Activated CD4-positive, alpha-beta memory T cell treated with anti-CD3 and anti-CD28 coated beads for 36 hours (primary cell): ENCODE data around the gene TEDC1. TPM values are rescaled to one million over a fixed set of nuclear protein-coding genes. Genes with fewer than 3 reads are reported as not detected.
A peak's percentile ranks its signal among the peaks of the same experiment; 100 is the strongest.

Experiments used
- CTCF ChIA-PET: fragments of 350-600 bp; sonication (Branson Sonifier 250); formaldehyde crosslinking; loops from one replicate; lab custom pipeline; 2021; ENCODE audit warnings: antibody characterized with exemption, inconsistent platforms; lab: Charles Lee
- POLR2A ChIA-PET: fragments of 350-600 bp; sonication (Branson Sonifier 250); formaldehyde crosslinking; loops from one replicate; lab custom pipeline; 2021; ENCODE audit warnings: antibody characterized with exemption; lab: Charles Lee
- DNase-seq: peaks from one replicate; pipeline ENCODE4 v3.0.0-alpha.2; 2020
- H3K27ac Mint-ChIP-seq: one replicate; pipeline ENCODE4 v1.8.0; 2021; ENCODE audit warnings: mixed read lengths
- H3K27me3 Mint-ChIP-seq: one replicate; pipeline ENCODE4 v1.8.0; 2021; ENCODE audit warnings: mixed read lengths
- H3K36me3 Mint-ChIP-seq: one replicate; pipeline ENCODE4 v1.8.0; 2021; ENCODE audit warnings: mixed read lengths
- H3K4me1 Mint-ChIP-seq: one replicate; pipeline ENCODE4 v1.8.0; 2021; ENCODE audit warnings: low read depth, mixed read lengths
- H3K4me3 Mint-ChIP-seq: one replicate; pipeline ENCODE4 v1.8.0; 2021; ENCODE audit warnings: mild to moderate bottlenecking, mixed read lengths
- H3K9me3 Mint-ChIP-seq: one replicate; pipeline ENCODE4 v1.8.0; 2021; ENCODE audit warnings: mixed read lengths
- intact Hi-C: fragments of 100-400 bp; cut with micrococcal nuclease; formaldehyde crosslinking; loops from one replicate; pipeline ENCODE4 v1.15.1; 2023
- total RNA-seq, 2 experiments: library from RNA; stranded (reverse); gene quantifications; one replicate each; pipeline ENCODE4 v1.2.3, GENCODE V29; 2021

TEDC1 gene
- total RNA-seq, 2 experiments from 2014 or later = 40.2 to 44.8 TPM

- Mint-ChIP-seq H3K27ac (no peak overlapping the region), H3K36me3 (no peaks in the 10 kb centered on the region), H3K9me3 (no peaks in the 10 kb centered on the region), H3K4me1 (no peaks in the 10 kb centered on the region), H3K27me3 (peaks cover 6% of the 10 kb centered on the region), H3K4me3 (no peak overlapping the region)
- ChIA-PET CTCF (no interaction called here), POLR2A (no interaction called here)
- intact Hi-C loops = no loop called here
- DNase-seq = no peak
Measured at GRCh38 chr14:105503296-105503640, 12.2 kb downstream of the TEDC1 start.

- POLR2A ChIA-PET = no interaction called here
- Mint-ChIP-seq H3K4me1 (no peaks in the 10 kb centered on the region), H3K9me3 (no peaks in the 10 kb centered on the region), H3K27ac (no peak overlapping the region), H3K4me3 (no peak overlapping the region), H3K36me3 (no peaks in the 10 kb centered on the region), H3K27me3 (peaks cover 11% of the 10 kb centered on the region)
- intact Hi-C loops = no loop called here
- DNase-seq = no peak
- CTCF ChIA-PET = no interaction called here
Measured at GRCh38 chr14:105503935-105504692, 13.1 kb downstream of the TEDC1 start.

- no peak overlapping the region for H3K27ac Mint-ChIP-seq
- no peaks in the 10 kb centered on the region for H3K9me3 Mint-ChIP-seq
- peaks cover 11% of the 10 kb centered on the region for H3K27me3 Mint-ChIP-seq
- DNase-seq = no peak
- no peak overlapping the region for H3K4me3 Mint-ChIP-seq
- intact Hi-C loops = no loop called here
- CTCF ChIA-PET = no interaction called here
- H3K36me3 Mint-ChIP-seq = no peaks in the 10 kb centered on the region
- no peaks in the 10 kb centered on the region for H3K4me1 Mint-ChIP-seq
- POLR2A ChIA-PET = no interaction called here
Measured at GRCh38 chr14:105505101-105505500, 14.1 kb downstream of the TEDC1 start.

GRCh38 chr14:105507247-105507646 is 16.2 kb downstream of the TEDC1 start:
- Mint-ChIP-seq H3K36me3 (no peaks in the 10 kb centered on the region), H3K4me3 (no peak overlapping the region), H3K27ac (no peak overlapping the region), H3K27me3 (peaks cover 22% of the 10 kb centered on the region), H3K4me1 (no peaks in the 10 kb centered on the region), H3K9me3 (no peaks in the 10 kb centered on the region)
- CTCF ChIA-PET = interaction anchor here (0.6 to 1.5 kb wide), 5 partner anchors 17 to 309 kb away, joined by 3 to 6 read pairs (median 3); no protein-coding TSS in a partner anchor
- DNase-seq = no peak
- intact Hi-C loops = no loop called here
- POLR2A ChIA-PET = interaction anchor here (0.6 to 0.8 kb wide), 3 partner anchors 15 to 107 kb away, joined by 3 to 4 read pairs (median 4); no protein-coding TSS in a partner anchor

DNA sequence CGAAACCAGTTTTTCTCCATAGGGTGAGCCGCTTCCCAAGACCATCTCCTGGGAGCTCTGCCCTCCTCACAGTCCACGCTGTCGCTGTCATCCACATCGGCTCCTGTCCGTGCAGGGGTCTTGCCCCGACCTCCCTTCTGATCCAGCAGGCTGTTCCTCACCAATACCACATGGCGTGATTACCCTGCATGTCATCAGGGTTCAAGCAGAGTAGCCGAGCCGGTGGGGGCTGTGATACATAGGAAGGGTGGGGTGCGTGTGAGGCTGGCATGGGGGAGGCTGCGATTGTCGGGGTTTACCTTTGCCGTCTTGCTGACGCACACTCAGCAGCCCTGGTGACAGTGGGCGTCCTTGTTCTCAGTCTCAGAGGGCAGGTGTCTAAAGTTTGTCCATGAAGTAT is 17.0 kb downstream of the TEDC1 start:
- ChIA-PET CTCF (interaction anchor here (0.7 to 1.0 kb wide), 3 partner anchors 18 to 29 kb away, joined by 3 to 6 read pairs (median 3); no protein-coding TSS in a partner anchor), POLR2A (no interaction called here)
- Mint-ChIP-seq H3K4me1 (no peaks in the 10 kb centered on the region), H3K27me3 (peaks cover 25% of the 10 kb centered on the region), H3K9me3 (no peaks in the 10 kb centered on the region), H3K36me3 (no peaks in the 10 kb centered on the region), H3K27ac (no peak overlapping the region), H3K4me3 (no peak overlapping the region)
- no peak for DNase-seq
- intact Hi-C loops = no loop called here

GRCh38 chr14:105508601-105509000 is 17.6 kb downstream of the TEDC1 start:
- Mint-ChIP-seq H3K4me3 (no peak overlapping the region), H3K27me3 (peaks cover 25% of the 10 kb centered on the region), H3K9me3 (no peaks in the 10 kb centered on the region), H3K4me1 (no peaks in the 10 kb centered on the region), H3K27ac (no peak overlapping the region), H3K36me3 (no peaks in the 10 kb centered on the region)
- DNase-seq = no peak
- ChIA-PET CTCF (no interaction called here), POLR2A (no interaction called here)
- intact Hi-C loops = no loop called here

DNA sequence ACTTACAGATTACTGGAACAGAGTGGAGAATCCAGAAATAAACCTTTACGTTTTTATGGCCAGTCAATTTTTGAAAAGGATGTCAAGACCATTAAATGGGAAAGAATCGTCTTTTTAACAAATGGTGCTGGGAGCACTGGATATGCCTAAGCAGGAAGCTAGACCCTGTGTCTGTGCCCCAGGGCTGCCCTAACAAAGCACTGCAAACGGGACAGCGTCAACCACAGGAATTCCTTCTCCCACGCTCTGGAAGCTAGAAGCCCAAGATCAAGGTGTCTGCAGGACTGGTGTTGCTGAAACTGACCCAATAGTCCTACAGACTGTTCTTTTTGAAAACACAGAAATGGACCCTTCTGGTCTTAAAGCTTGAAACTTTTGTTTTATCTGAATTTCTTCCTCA is 26.1 kb downstream of the TEDC1 start:
- Mint-ChIP-seq H3K4me3 (no peak overlapping the region), H3K27me3 (peaks cover 33% of the 10 kb centered on the region), H3K9me3 (no peaks in the 10 kb centered on the region), H3K27ac (no peak overlapping the region), H3K4me1 (no peaks in the 10 kb centered on the region), H3K36me3 (peaks cover 2% of the 10 kb centered on the region)
- intact Hi-C loops = no loop called here
- POLR2A ChIA-PET = no interaction called here
- CTCF ChIA-PET = interaction anchor here (1.2 to 1.3 kb wide), 2 partner anchors 36 to 147 kb away, joined by 3 to 4 read pairs; no protein-coding TSS in a partner anchor
- DNase-seq = no peak

DNA sequence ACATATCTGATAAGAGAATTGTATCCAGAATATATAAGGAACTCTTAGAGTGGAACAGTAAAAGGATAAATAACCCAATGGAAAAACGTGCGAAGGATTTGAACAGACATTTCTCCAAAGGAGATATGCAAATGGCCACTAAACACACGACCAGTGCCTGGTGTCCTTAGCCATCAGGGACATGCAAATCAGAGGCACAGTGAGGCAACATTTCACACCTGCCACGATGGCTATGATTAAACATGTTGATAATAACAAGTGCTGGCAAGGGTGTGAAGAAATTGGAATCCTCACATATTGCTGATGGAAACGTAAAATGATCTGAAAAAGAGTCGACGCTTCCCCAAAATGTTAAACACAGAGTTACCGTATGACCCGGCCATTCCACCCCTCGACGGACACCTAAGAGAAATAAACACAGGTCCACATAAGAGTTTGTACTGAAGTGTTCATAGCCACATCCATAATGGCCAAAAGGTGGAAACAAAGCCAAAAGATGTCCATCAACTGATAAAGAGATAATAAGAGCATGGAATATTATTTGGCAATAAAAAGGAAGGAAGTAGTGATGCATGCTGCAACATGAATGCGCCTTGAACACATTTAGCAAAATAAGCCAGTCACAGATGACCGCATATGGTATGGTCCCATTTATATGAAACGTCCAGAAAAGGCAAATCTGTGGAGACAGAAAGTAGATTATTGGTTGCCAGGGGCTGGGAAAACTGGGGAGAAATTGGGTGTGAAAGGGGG is 29.1 kb downstream of the TEDC1 start:
- Mint-ChIP-seq H3K9me3 (no peaks in the 10 kb centered on the region), H3K4me1 (no peaks in the 10 kb centered on the region), H3K27me3 (peaks cover 26% of the 10 kb centered on the region), H3K27ac (no peak overlapping the region), H3K4me3 (no peak overlapping the region), H3K36me3 (no peaks in the 10 kb centered on the region)
- ChIA-PET POLR2A (no interaction called here), CTCF (interaction anchor here (0.6 kb wide), 1 partner anchor 425 kb away, joined by 4 read pairs; no protein-coding TSS in a partner anchor)
- DNase-seq = no peak
- intact Hi-C loops = loop anchor here (10.0 kb wide), 1 partner anchor 45 kb away; the partner anchor contains the start of gene CRIP2

GRCh38 chr14:105525326-105525725 is 34.3 kb downstream of the TEDC1 start:
- Mint-ChIP-seq H3K4me1 (peaks cover 16% of the 10 kb centered on the region), H3K4me3 (no peak overlapping the region), H3K27me3 (peaks cover 4% of the 10 kb centered on the region), H3K9me3 (no peaks in the 10 kb centered on the region), H3K27ac (no peak overlapping the region), H3K36me3 (no peaks in the 10 kb centered on the region)
- no peak for DNase-seq
- POLR2A ChIA-PET = no interaction called here
- CTCF ChIA-PET = no interaction called here
- intact Hi-C loops = loop anchor here (10.0 kb wide), 1 partner anchor 51 kb away; the partner anchor contains the start of gene CRIP2

GRCh38 chr14:105525861-105526775 is 35.1 kb downstream of the TEDC1 start, which contains the start of gene TMEM121:
Gene TMEM121, plus strand, starts transcription at chr14:105526583. Its CDS starts 2,252 bp downstream, at chr14:105528835.
- Mint-ChIP-seq H3K36me3 (no peaks in the 10 kb centered on the region), H3K4me1 (peaks cover 20% of the 10 kb centered on the region), H3K4me3 (peak within 1 kb of the TSS; percentile 75), H3K27me3 (peaks cover 2% of the 10 kb centered on the region), H3K9me3 (no peaks in the 10 kb centered on the region), H3K27ac (peak within 1 kb of the TSS; percentile 23)
- POLR2A ChIA-PET = no interaction called here
- CTCF ChIA-PET = no interaction called here
- peak; percentile 51 for DNase-seq
- intact Hi-C loops = loop anchor here (10.0 kb wide), 1 partner anchor 51 kb away; the partner anchor contains the start of gene CRIP2

- Mint-ChIP-seq H3K27ac (peak overlapping the region; percentile 23), H3K4me3 (peak overlapping the region; percentile 75), H3K27me3 (peaks cover 2% of the 10 kb centered on the region), H3K4me1 (peaks cover 20% of the 10 kb centered on the region), H3K9me3 (no peaks in the 10 kb centered on the region), H3K36me3 (no peaks in the 10 kb centered on the region)
- peak; percentile 26 for DNase-seq
- ChIA-PET CTCF (no interaction called here), POLR2A (interaction anchor here (1.2 kb wide), 1 partner anchor 37 kb away, joined by 4 read pairs; no protein-coding TSS in a partner anchor)
- intact Hi-C loops = loop anchor here (10.0 kb wide), 1 partner anchor 52 kb away; the partner anchor contains the start of gene CRIP2
Measured at GRCh38 chr14:105526776-105527380, 35.8 kb downstream of the TEDC1 start.
